NCI-H1436 treated with DMSO at 0.1 percent for 48 hours (cell line): ENCODE measurements around the gene AUH.
"Not testable (repeated sequence)": the region's sequence is repeated elsewhere in the genome, so short reads cannot be mapped to it uniquely, and the experiment has no call there.

Experiments used
- DNase-seq: peaks from one replicate; lab custom pipeline; 2025; lab: John Stamatoyannopoulos, UW

AUH gene

DNA sequence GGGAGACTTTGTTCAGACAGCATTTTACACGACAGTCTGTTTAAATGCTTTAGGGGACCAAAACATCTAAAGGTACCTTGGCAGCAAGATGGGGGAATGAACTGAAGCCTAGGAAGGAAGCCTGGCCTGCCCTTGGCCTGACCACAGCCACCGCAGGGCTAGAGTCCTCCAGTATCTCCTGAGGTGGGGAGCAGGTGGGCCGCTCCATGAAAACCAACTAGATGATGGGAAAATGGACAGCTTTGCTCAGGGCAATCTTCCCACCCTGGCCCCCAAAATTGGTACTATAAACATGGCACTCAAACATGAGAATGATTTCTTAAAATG lies 153.3 kb downstream of the AUH start:
- DNase-seq: no peak

- no peak for DNase-seq
Observed at GRCh38 chr9:91207729-91208418, 153.8 kb downstream of the AUH start.

- DNase-seq: no peak
Observed at GRCh38 chr9:91207397-91207728, 154.4 kb downstream of the AUH start.

DNA sequence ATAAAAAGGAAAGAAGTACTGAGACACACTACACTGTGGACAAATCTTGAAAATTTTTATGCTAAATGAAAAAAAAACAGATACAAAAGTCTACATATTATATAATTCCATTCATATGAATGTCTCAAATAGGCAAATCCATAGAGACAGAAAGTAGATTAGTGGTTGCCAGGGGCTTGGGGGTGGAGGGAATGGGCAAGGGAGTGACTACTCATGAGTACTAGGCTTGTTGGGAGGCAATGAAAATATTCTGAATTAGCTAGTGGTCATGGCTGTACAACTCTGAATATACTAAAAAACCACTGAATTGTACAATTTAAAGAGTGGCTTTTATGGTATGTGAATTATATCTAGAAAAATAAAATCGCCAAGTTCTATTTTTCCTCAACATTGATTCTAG lies 154.9 kb downstream of the AUH start:
- no peak for DNase-seq

GRCh38 chr9:91202736-91203283 lies 158.9 kb downstream of the AUH start:
- no peak for DNase-seq

- DNase-seq: no peak
Observed at GRCh38 chr9:91200692-91201336, 160.9 kb downstream of the AUH start.

DNA sequence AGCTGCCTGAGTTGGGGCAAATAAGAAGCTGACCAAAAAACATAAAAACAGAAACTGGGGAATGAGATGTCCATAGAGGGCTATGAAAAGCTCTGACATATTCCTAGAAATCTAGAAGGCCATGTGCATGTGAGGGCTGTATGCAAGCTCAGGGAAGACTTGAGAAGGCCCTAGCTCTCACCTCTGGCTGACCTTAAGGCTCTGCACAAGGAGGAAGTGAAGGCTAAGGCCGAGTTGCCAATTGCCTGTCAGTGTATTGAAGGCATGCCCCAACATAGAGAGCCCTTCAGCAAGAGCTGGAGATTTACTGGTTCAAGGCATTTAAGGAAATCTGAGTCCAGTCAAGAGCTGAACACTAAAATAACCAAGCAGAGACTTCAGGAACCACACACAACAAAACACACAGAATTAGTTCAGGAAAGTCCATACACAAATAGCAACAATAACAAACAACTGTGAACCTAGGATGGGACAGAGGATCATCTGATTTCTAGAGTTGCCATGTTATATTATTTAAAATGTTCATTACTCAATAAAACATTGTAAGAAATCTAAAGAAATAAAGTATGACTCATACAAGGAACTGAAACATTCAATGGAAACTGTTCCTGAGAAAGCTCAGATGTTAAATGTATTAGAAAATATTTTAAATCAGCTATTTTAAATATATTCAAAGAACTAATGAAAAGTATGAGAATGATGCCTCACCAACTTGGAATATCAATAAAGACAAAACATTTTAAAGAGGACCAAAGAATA lies 161.8 kb downstream of the AUH start:
- no peak for DNase-seq

DNA sequence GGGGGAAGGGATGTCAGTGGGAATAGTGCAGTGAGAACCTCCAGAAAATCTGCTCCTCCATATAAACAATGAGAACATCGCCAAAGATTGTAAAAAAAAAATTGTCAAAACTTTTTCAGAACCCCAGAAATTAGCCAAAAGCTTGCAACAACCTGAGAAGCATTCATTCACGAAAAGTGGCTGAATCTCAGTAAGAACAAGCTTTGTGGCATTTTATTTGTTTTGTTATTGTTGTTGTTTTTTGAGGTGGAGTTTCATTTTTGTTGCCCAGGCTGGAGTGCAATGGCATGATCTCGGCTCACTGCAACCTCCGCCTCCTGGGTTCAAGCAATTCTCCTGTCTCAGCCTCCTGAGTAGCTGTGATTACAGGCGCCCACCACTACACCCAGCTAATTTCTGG lies 162.8 kb downstream of the AUH start:
- not testable (repeated sequence) for DNase-seq

- no peak for DNase-seq
Observed at GRCh38 chr9:91198405-91198804, 163.3 kb downstream of the AUH start.

GRCh38 chr9:91197232-91198181 lies 164.2 kb downstream of the AUH start:
- no peak for DNase-seq

GRCh38 chr9:91196103-91196950 lies 165.4 kb downstream of the AUH start:
- no peak for DNase-seq

- no peak for DNase-seq
Observed at GRCh38 chr9:91195372-91196012, 166.2 kb downstream of the AUH start.

DNA sequence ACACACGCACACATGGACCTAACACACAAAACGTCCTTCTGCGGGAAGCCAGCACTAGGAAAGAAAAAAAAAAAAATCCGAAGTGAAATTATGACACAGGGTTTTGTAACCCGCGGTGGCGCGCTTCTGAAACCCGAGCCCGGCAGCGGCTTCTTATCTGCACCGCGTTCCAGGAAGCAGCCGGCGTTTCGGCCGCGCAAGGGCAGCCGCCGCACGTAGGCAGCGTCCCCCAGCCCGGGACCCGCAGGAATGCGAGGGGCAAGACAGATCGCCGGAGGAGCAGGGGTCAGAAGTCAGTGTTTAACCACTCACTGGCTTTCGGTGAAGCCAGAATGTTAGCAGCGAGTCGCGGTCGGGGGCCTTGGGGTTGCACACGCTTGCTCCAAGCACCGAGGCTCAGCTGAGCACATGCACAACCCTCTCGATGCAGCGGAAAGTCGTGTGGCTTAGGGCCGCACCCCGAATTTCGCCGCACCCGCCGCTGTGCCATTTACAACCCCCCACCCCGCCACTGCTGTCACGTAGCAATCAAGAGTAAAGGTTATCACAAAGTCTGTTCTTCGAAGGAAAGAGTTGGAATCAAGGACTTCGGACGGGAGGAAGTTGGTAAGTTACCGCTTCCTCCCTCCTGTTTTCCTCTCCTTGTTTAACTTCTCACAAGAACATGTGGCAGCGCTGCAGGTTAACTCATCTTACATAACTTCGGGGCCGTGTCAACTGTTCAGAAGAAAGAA lies 167.9 kb downstream of the AUH start:
- DNase-seq: no peak

DNA sequence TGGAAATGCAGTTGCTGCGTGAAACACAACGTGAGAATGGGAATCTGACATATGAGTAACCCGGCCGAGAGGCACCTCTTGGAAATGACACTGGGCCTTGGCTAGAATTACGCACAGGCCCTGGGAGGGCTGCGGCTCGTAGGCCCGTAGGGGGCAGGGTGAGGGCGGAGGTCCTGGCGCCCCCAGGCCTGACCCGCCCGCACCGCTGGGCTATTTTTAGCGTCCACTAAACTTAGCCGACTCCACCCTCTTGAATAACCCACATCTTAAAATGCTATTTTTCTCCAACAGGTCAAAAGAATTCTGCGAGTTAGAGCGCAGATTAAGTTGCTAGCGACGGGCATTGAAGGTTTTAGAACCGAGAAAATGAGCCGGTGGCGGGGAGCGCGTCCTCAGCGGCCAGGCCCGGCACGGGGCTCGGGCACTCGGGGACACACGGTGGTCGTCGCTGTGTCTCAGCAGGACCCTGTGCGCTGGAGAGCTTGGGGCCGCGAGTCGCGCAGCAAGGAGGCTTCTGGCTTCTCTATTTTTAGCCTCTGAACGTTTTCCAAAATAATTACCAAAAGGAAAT lies 168.5 kb downstream of the AUH start:
- DNase-seq: no peak

- no peak for DNase-seq
Observed at GRCh38 chr9:91192381-91193086, 169.2 kb downstream of the AUH start.

DNA sequence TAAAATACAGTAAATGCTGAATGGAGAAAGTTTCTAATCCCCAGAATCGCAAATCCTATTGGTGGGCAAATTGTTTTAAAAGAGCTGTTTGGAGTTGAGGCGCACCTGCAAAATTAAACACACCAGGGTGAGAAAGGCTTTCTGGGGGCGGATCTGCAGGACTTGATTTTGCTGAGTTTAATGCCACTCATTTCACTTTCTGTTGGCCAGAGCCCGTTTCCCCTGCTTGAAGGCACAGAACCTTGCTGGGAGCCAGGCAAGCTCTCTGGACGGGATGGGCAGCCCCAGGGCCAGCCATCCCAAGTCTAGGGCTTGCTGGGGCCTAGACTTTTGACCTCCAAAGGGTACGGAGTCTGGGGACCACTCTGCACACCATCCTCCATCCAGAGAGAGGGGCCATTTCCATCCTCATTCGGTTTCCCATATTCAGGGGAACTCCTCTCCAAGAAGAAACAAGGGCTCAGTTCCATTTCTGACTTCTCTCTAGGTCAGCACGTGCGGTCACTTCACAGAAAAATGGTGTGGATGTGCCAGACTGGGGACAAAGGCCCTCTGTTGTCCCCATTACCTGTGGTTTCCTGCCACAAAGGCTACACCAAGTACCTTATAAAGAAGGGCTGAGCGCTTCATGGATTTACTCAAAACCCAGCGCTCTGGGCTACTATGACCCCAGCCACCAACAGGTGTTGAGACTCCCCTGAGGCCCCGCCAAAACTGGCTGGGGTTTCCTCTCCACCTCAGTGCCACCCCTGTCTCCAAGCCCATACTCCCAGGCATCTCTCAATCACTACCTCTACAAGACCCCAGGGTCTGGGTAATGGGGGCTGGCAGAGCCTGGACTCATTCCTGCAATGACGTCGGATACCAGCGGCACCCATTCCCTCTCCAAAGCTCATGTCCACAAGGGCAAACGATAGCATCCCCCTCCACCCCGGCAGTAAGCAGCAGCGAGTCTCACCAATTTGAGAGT lies 170.0 kb downstream of the AUH start:
- no peak for DNase-seq

- DNase-seq: no peak
Observed at GRCh38 chr9:91190062-91190461, 171.7 kb downstream of the AUH start.
